Activated CD8-positive, alpha-beta memory T cell treated with anti-CD3 and anti-CD28 coated beads, Interleukin-2, amount 50 U/mL, for 1 hour (primary cell): ENCODE results near the gene OTOG.

Experiments
- DNase-seq: peaks from one replicate; pipeline ENCODE4 v3.0.0-alpha.2; 2020; ENCODE audit errors: extremely low read depth

The OTOG gene

DNA sequence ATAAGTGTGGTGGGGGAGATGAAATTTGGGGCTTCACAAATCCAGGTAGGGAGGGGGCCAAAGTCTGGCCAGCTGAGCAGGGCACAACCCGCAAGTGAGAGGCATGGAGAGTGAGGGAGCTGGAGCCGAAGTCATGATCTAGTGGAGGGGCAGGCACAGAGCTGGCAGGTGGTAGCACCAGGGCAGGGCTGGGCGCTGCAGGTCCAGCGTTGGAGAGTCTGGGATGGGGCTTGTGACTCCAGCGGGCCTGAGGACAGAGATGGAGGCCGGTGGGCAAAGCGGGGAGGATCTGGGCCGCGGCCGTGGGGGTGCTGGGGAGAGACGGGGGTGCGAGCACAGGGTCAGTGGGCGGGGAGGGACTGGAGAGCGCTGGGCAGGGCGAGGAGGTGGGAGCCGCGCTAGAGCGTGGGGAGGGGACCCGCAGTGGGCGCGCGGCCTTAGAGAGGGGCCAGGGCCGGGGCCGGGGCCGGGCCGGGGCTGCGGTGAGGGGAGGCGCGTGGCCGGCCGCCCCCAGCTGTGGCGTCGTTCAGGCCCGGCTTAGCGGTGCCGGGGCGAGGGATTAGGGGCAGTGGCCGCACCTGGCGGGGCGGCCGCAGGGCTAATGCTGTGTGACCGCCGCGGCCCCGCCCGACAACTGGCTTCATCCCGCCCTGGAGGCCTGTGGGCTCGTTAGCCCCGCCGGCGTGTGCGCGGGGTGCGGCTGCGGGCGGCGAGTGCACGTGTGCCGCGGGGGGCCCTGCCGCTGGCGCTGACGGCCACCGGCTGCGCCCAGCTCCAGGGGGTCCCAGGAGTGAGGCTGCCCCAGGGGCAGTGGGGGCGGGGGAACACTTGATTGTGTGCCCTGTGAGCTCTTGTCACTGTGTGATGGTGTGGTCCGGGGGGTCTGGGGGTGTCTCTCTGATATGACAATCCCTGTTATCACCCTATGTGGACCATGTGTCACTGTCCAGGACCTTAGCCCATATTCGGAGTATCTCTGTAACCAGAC, 148.7 kb downstream of the OTOG start:
- DNase-seq, result no peak

DNA sequence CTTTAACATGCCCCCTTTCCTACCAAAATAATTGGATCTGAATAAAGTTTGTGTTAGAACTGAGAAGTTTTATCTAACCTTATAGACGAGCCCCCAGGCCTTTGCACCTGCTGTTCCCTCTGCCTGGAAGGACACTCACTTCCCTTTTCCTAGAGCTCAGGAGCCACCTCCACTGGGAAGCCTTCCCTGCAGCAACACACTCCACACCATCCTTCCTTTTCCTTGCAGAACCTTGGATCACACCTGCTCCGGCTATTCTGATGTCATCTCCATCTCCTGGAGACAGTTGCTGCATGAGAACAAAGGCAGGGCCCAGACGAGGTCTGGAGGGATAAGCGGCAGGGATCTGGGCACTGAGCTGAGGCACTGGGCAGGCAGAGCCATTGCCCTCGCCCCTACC, 149.7 kb downstream of the OTOG start:
- DNase-seq, result no peak
